GM13977 (cell line): ENCODE results near the gene GGCT.

Experiments used
- DNase-seq: peaks from one replicate; pipeline ENCODE4 v3.0.0; 2012; ENCODE audit warnings: low spot score
- in situ Hi-C: fragments of 300-500 bp; cut with MboI; formaldehyde crosslinking; loops from one replicate; pipeline ENCODE4 v1.12.0; 2022; ENCODE audit warnings: low sequenced_read_pairs, low pct_unique_long_range_greater_than_20kb, mixed read lengths, inconsistent platforms; ENCODE audit not compliant: unreplicated experiment
- TF ChIP-seq, protein P1 (sequence below): IDR thresholded peaks from 2 replicates; pipeline ENCODE4 v1.5.1; 2012; ENCODE audit warnings: mild to moderate bottlenecking, control low read depth; ENCODE audit not compliant: insufficient read depth; ENCODE audit errors: extremely low read depth, missing control alignments

The GGCT gene

DNA sequence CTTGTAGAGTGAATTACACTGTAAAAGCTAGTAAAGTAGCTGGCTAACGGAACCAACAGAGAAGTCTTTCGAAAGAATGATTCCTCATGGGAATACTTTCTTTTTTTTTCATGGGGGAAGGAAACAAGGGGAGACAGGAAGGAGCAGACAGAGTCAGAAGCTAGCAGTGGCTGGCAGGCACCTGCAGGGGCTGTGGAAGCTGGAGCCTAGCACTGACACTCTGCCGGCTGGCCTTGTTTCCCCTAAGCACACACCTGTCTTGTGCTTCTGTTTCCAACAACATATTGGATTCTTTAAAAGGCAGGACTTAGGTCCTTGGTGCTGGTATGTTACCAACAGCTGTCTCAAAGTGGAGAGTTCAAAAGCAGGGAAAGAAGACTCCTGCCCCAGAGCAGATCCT is 50.7 kb downstream of the GGCT start:
- in situ Hi-C loops = no loop called here
- DNase-seq = no peak
- TF ChIP-seq, protein P1, sequence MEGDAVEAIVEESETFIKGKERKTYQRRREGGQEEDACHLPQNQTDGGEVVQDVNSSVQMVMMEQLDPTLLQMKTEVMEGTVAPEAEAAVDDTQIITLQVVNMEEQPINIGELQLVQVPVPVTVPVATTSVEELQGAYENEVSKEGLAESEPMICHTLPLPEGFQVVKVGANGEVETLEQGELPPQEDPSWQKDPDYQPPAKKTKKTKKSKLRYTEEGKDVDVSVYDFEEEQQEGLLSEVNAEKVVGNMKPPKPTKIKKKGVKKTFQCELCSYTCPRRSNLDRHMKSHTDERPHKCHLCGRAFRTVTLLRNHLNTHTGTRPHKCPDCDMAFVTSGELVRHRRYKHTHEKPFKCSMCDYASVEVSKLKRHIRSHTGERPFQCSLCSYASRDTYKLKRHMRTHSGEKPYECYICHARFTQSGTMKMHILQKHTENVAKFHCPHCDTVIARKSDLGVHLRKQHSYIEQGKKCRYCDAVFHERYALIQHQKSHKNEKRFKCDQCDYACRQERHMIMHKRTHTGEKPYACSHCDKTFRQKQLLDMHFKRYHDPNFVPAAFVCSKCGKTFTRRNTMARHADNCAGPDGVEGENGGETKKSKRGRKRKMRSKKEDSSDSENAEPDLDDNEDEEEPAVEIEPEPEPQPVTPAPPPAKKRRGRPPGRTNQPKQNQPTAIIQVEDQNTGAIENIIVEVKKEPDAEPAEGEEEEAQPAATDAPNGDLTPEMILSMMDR = no peak

DNA sequence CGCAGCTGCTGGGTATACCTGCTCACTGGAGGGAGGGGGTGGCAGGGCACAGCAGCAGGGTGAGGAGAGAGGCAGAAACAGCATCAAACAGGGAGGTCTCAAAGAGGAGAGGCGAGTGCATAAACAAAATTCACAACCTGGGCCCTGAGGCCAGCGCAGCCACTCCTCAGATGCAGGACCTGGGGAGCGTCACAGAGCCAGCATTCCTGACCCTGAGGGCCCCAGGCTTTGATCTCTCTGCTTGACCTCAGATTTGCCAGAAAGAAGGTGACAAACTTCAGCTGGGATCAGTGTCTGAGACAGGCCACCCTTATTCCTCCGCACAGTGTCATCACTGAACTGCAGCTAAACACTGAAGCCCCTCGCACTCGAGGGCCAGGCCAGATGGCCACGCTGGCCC is 51.6 kb downstream of the GGCT start:
- DNase-seq = no peak
- TF ChIP-seq, protein P1 = no peak
- in situ Hi-C loops = no loop called here

DNA sequence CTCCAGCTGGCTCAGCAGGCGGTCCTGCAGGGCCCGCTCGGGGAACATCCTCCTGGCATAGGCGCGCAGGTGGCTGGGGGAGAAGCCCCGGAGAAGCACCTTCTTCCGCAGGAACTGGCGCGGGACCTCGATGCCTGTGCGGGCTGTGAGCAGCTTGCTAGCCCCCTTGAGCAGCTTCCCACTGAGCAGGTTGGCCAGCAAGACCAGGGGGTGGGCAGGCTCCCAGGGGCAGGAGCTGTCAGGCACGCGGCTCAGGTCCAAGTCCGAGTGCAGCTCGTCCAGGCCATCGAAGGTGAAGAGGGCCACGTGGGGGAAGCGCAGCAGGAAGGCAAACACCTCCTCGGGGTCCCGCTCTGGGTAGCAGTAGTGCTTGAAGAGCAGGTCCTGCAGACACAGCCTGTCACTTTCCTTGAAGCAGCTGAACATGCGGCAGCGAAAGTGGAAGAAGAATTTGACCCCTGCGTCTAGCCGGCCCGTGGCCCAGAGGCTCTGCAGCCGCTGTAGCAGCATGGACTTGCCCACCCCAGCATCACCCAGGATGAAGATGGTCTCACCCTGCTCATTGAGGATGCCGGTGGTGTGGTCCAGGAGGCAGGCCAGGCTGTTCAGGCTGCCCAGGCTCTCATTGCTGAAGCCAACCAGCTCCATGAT is 52.2 kb downstream of the GGCT start:
- no peak for DNase-seq
- in situ Hi-C loops = no loop called here
- TF ChIP-seq, protein P1 = no peak

DNA sequence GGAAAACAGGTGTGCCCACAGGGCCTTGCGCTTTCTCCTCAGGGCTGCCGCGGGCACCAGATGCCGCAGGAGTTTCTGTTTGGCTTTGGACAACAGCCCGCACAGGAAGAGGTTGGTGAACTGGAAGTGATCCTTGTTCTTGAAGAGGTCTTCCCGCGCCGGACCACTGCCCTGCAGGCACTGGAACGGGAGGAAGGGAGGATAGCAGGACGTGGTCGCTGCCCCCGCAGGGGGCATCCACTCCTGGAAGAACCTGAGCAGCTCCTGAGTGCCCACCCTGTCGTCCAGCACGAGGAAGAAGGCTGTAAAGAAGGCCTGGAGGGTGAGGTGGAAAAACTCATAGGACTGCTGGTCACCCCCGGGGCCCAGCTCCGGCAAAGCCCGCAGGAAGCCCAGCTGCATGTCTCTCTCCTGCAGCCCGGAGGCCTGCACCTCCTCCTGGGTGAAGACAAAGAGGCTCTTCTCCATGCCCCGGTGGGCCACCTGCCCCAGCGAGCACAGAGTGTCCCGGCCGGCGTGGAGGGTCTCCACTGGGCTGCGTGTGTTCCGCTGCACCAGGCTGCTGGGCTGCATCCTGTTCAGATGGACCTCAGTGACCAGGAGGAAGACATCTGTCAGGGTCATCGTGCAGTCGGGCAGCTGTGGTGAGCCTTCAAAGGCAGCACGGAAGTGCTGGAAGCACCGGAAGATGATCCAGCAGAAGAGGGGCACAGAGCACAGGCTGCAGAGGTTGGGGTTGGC is 52.9 kb downstream of the GGCT start:
- in situ Hi-C loops = no loop called here
- no peak for DNase-seq
- TF ChIP-seq, protein P1 = no peak

DNA sequence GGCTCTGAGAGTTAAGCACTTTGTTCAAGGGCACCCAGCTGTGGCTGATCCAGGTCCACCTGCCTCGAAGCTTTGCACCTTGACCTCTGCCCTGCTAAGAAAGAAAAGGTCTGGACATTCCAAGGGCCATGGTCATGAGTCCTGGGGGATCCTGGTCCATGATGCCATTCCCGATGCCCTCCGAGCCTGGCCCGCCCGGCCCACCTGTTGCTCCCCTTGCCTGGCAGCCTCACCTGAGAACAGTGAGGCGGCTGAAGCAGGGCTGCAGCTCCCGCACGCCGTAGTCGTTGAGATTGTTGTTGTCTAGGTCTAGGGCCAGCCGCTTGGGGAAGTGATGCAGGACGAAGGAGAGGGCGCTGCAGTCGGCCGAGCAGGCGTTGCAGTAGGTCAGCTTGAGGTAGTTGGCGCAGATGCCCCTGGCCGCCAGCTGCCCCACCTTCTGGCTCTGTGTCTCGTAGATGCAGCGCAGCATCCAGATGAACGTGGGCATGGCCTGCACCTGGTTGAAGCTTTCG is 53.6 kb downstream of the GGCT start:
- no peak for DNase-seq
- TF ChIP-seq, protein P1 = no peak
- in situ Hi-C loops = no loop called here

DNA sequence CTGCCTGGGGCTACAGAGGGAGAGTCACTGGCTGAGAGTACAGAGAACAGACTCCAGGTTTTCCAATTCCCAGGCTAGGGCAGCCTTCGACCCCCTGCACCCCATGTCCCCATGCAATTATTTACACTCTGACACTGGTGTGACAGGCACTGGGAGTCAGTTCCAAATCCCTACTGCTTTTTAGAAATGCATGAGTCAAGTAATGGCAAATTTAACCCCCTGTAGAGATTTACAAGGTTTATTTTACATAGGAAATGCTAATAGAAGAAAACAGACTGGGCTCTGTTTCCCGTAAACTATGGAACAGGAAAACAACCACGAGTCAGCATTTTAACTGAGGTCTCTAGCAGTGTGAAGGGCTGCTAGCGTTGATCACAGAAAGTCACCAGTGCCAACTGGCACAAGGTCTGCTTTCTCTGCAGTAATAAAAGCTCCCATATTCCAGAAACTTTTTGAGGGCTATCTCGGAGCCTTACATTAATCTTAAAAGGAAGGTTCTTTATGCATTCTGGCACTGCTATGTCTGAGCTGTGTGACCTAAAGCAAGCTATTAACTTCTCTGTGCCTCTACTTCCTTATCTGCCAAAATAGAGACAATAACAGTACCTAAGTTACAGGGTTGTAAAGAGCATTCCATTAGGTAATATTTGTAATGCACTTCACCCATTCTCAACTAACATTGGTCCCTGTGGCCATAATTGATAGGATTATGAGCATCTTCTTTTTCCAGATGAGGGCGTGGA is 54.2 kb downstream of the GGCT start:
- TF ChIP-seq, protein P1 = no peak
- in situ Hi-C loops = no loop called here
- DNase-seq = no peak
